Right lung (tissue), 10 donors: Measurements from ENCODE around the gene TBXAS1. TPM values are rescaled to one million over a fixed set of nuclear protein-coding genes. Genes with fewer than 3 reads are reported as not detected.

Source experiments
- DNase-seq, 2 donors: peaks; one replicate each; pipeline ENCODE4 v3.0.0-alpha.2; 2013
- long read RNA-seq, 8 donors: transcript quantifications; one replicate each; lab custom pipeline, GENCODE V29; 2026
- polyA plus RNA-seq, 5 donors: library from polyadenylated mRNA; unstranded; fragments of 120-200 nt; gene quantifications; one replicate each; pipeline versions ENCODE4 v1.2.1 to v1.2.3, GENCODE V29; 2013; ENCODE audit warnings: inconsistent platforms in 1 of 5, low replicate concordance in 1 of 5; ENCODE audit not compliant: insufficient read length in 5 of 5, insufficient read depth in 1 of 5

TBXAS1 gene
- polyA plus RNA-seq, result 1 to 10 TPM; 6.9 to 9.8 (median 9.0) TPM
- long read RNA-seq, donor 1, result 0 reads
- long read RNA-seq, donor 2, result 0 reads
- long read RNA-seq, donor 3, partial matches to known transcripts, result 0 of 1 reads
- long read RNA-seq, donor 3, other reads (novel, unspliced or antisense), result 0 of 1 reads
- long read RNA-seq, donor 4, partial matches to known transcripts, result 0 of 2 reads
- long read RNA-seq, donor 4, other reads (novel, unspliced or antisense), result 0 of 2 reads
- long read RNA-seq, donor 5, result 0 reads
- long read RNA-seq, donor 6, partial matches to known transcripts, result 0 of 3 reads
- long read RNA-seq, donor 6, other reads (novel, unspliced or antisense), result 0 of 3 reads
- long read RNA-seq, donor 7, partial matches to known transcripts, result 34 of 35 reads
- long read RNA-seq, donor 7, other reads (novel, unspliced or antisense), result 0 of 35 reads
- long read RNA-seq, donor 8, result 0 reads

GRCh38 chr7:139829025-139829774 lies at the start of gene TBXAS1:
TSS of gene TBXAS1 (plus strand) at chr7:139829264. CDS start at chr7:139829391, 127 bp downstream.
- peak in 1 of 2 donors; percentile 31 for DNase-seq

- no peak for DNase-seq
These were observed 46.1 kb upstream of the TBXAS1 start for GRCh38 chr7:139782932-139783331.

GRCh38 chr7:139783647-139784385 lies 45.2 kb upstream of the TBXAS1 start:
- DNase-seq, result no peak

GRCh38 chr7:139784648-139785047 lies 44.4 kb upstream of the TBXAS1 start:
- no peak for DNase-seq

GRCh38 chr7:139791316-139791715 lies 37.7 kb upstream of the TBXAS1 start:
- DNase-seq, result no peak

GRCh38 chr7:139797607-139798006 lies 31.5 kb upstream of the TBXAS1 start:
- DNase-seq, result no peak

- DNase-seq, result no peak
These were observed 30.8 kb upstream of the TBXAS1 start for GRCh38 chr7:139798221-139798620.

GRCh38 chr7:139798892-139799291 lies 30.2 kb upstream of the TBXAS1 start:
- DNase-seq, result no peak

- no peak for DNase-seq
These were observed 29.5 kb upstream of the TBXAS1 start for GRCh38 chr7:139799586-139799985.

GRCh38 chr7:139804571-139804970 lies 24.5 kb upstream of the TBXAS1 start:
- no peak for DNase-seq

GRCh38 chr7:139807009-139807408 lies 22.1 kb upstream of the TBXAS1 start:
- DNase-seq, result no peak

GRCh38 chr7:139808427-139808826 lies 20.6 kb upstream of the TBXAS1 start:
- no peak for DNase-seq

GRCh38 chr7:139808846-139809442 lies 20.1 kb upstream of the TBXAS1 start:
- no peak for DNase-seq

- no peak for DNase-seq
These were observed 18.0 kb upstream of the TBXAS1 start for GRCh38 chr7:139811066-139811465.

- no peak for DNase-seq
These were observed 15.9 kb upstream of the TBXAS1 start for GRCh38 chr7:139813151-139813550.

- DNase-seq, result no peak
These were observed 15.4 kb upstream of the TBXAS1 start for GRCh38 chr7:139813689-139814088.

- no peak for DNase-seq
These were observed 11.8 kb upstream of the TBXAS1 start for GRCh38 chr7:139817249-139817648.

GRCh38 chr7:139820089-139820488 lies 9.0 kb upstream of the TBXAS1 start:
- DNase-seq, result no peak

- no peak for DNase-seq
These were observed 7.5 kb upstream of the TBXAS1 start for GRCh38 chr7:139821349-139822105.

- no peak for DNase-seq
These were observed 6.2 kb upstream of the TBXAS1 start for GRCh38 chr7:139822855-139823254.

GRCh38 chr7:139823959-139824521 lies 5.0 kb upstream of the TBXAS1 start:
- peak; percentile 79 to 80 for DNase-seq
